AML-193 (cell line): Measurements from ENCODE around the gene RAMACL.
"Not testable (repeated sequence)": the region's sequence is repeated elsewhere in the genome, so short reads cannot be mapped to it uniquely, and the experiment has no call there.

Source experiments
- DNase-seq, 2 experiments: peaks; one replicate each; lab custom pipeline; 2025; lab: John Stamatoyannopoulos, UW

Gene RAMACL

DNA sequence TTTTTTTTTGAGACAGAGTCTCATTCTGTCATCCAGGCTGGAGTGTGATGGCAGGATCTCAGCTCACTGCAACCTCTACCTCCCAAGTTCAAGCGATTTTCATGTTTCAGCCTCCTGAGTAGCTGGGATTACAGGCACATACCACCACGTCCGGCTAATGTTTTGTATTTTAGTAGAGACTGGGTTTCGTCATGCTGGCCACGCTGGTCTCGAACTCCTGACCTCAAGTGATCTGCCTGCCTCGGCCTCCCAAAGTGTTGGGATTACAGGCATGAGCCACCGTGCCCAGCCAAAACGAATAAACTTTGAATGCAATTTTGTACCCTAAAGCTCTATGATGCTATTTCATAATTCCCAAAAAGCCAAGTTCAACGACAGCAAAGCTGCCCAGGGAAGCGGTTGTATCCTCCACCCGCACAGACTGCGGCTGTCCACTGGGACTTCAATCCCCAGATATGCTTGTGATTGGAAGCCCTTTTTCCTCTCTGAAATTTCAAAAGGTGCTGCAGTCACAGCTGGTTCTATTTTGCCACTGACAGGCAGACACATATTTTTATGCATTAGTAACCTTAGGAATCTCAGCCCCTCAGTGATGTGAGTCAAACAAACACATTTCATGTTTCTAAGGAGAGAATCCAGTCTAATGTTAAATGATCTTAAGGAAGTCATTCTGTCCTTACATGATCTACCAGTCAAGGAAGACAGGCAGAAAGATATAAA lies 8.7 kb upstream of the RAMACL start:
- no peak for DNase-seq

DNA sequence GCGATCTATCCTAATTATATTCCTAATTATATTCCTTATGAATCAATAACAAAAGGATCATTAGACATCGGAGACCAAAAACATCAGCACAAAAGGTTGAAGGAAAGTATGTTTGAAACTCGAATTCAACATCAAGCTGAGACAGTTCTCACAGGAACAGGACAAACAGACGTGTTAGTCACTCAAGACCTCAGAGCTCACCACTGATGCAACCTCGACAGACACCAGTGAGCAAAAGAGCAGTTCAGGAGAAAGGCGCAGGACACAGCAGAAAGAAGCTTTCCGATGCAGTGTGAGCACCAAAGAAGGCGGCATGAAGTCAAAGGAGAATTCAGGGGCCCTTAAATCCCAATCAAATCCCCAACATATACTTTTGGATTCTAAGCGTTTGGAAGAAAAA lies 6.3 kb upstream of the RAMACL start:
- DNase-seq: no peak

DNA sequence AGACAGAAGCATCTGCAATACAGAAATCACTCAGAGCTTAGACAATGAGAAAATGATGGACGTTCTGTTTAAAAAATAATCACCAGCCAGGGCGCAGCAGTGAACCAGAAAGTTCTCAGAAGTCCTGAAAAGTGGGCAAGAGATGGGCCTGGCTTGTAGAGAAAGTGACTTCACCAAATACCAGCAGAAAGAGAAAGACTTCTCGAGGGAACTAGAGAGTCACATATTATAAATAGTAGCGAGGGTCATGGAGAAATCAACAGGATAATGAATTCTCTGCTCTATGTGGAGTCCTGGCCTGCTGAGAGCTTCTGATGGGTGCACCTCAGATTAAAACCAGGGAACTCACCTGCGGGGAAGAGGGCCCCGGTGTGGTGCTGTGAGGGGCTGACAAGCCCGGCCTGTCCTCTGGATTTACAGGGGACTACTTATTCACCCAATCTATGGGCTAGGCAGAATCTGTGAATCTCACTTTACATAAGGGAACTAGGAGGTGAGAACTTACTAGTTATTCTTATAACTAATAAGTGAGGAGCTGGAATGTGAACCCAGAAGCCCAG lies 5.6 kb upstream of the RAMACL start:
- no peak for DNase-seq

DNA sequence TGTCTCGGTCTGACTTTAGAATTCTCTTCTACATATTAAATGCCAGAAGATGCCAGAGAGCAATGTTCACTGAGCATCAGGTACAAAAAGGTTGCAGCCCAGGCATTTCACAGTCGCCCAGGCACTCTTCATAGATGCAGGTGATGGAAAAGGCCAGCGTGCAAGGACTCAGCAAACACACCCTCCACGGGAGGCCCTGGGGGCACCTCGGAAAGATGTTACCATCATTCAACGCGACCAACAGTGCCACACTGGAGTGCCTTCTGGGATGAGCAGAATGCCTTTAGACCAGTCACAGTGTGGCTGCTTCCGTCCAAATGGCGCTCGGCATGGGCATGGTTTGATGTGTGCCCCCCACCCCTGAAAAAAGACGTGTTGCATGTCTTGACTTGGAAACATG lies 4.5 kb upstream of the RAMACL start:
- DNase-seq: no peak

DNA sequence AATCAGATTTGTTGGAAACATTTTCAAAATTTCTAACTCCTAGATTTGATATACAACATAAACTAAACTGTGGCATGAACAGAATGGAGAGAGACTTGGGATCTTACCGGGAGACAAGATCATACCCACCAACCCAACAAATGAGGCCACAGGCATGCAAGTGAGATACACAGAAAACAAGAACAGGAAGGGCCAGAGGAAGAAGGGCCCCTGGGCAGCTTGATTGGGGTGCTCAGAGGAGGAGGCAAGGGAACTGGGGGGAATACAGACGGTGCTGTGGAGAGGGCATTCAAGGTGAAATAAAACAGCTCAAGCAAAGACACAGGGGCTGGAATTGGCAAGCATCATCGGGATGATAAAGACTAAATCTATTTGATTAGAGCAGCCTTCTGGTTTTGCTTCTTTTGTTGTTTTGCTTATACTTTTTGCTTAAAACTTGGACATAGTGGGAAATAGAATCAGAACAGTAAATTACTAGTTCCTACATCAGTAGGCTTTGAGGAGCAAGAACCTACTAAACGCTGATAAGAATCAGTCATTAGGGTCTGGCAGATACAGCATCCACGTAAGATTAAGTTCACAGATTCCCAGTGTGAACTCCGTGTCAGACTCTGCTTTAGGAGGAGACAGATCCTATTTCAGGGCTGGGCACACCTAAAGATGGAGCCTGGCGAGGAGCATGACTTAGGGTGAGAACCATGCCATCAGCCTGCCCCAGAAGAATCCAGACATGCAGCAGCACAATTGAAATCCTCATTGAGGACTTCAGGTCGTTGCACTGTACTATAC lies 3.5 kb upstream of the RAMACL start:
- no peak for DNase-seq

DNA sequence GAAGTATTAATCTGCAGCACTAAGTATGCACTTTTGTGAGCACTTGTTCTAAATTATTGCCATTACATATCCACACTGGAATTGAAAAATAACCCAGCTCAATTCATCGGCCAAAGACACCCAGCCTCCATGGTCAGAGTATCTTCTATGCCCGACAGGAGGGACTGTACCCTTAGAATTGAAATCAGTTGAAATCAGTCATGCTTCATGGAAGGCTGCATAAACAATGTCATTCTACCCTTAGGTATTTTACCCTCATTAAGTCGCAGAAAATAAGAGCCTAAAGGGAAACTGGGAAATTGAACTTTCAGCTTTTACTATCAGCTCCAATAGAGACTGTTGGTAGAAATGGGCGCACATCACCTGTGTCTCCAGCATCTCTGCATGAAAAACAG lies 2.9 kb upstream of the RAMACL start:
- DNase-seq: no peak

- DNase-seq: peak; percentile 31 to 45
These were observed 2.3 kb upstream of the RAMACL start for GRCh38 chr6:166588691-166589336.

DNA sequence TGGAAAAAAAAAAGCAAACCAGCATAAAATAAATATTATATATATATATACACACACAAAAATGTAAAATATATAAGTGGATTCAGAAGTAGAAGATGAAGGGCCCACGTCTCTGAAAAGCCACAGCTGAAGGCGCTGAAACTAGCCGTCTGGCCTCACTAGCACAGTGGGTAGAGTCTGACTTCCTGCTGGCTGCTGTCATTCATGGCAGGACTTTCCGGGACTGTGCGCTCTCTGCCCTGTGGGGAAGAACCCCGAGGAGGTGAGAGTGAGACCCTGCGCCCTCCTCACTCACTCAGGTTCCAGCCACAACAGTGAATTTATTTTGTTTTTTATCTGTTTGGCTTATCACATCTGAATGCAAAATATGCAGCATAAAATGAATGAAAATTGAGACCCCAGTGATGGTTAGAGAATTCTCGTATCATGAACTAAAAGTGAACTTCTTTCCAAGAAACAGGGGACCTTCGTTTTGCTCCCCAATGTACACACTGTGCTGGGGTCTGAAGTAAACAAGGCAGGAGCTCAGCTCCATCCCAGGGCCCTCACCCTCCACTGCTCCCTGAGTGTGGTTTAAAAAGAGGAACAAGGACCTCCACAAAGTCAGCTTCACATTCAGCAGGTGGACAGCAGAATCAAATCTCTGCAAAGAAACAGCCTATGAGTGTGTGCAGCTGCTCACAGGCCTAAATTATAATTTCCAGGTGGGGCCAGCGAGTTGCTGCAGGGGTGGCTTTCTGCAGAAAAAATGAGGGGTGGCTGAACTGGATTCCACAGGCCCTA lies 1.3 kb upstream of the RAMACL start:
- DNase-seq: peak in 1 of 2 experiments; percentile 13

DNA sequence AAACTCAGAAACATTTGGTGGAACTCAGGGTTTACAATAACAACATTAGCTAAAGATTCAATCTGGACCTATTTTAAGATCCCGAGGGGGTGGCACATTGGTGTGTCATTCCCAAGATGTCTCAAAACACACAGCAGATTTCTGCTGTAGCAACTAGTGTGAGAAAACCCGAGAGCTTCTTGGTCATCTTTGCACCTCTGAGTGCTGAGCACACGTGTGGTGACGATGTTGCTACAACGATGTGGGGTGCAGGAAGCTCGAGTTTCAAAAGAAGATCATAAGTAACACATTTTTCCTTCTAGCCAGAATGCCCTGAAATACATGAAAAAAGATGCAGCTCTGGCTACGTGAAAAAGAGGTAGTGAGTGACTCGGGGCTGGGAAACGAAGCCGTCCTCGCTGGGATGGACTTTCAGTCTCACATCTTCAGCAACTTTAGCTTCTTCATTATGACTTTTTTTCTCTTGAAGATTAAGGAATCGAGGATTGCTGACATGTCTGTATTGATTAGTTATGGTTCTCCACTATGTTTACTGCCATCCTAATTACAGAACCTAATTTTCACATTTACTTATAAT lies 1.5 kb downstream of the RAMACL start:
- DNase-seq: no peak

GRCh38 chr6:166584155-166584554 lies 2.3 kb downstream of the RAMACL start:
- peak in 1 of 2 experiments; percentile 5 for DNase-seq

DNA sequence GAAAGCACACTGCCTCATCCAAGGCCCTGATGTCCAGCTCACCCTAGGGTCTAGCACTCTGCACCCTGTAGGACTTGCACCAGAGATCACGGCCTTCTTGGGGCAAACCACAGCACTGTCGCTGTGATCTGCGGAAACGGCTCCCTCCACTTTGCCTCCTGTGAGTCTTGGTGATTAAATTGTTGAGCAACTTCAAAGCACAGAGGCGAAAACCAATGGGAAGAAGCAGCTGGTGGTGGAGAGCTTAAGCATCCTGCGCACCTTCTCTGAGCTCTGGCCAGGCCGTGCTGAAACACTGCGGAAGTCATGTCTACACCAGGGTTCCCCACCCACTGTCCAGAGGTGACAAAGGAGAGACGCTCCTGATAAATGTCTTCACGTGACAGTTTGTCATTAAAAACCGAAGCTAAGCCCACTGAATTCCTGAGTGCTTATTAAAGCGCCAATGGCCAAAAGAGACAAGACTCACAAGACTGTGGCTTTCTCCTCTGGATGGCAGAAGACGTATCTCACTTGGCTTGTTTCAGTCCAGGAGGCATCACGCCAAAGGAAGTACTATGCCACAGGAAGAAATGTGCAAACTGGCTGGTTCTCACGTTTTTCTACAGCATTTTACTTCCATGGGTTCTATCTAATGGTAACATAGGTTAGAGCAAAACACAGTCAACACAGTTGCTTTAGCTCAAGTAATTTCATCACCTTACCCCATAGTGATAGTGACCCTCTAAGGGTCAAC lies 3.1 kb downstream of the RAMACL start:
- DNase-seq: no peak

DNA sequence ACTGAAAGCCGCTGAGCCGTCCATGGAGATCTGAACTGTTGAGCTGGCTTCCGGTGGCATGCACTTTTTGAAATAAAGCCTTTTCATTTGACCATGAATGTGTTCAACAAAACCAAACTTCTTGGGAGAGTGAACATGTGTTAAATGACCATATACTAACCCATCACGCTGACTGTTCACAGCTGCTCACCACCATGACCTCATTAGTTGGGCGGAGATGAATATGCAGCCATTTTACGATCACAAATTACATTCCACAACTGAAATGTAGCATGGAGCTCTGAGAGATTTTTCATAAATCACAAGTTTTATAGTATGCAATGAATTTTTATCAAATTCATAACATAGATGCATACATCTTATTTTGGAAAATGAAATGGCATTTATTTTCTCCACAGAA lies 4.2 kb downstream of the RAMACL start:
- DNase-seq: no peak

DNA sequence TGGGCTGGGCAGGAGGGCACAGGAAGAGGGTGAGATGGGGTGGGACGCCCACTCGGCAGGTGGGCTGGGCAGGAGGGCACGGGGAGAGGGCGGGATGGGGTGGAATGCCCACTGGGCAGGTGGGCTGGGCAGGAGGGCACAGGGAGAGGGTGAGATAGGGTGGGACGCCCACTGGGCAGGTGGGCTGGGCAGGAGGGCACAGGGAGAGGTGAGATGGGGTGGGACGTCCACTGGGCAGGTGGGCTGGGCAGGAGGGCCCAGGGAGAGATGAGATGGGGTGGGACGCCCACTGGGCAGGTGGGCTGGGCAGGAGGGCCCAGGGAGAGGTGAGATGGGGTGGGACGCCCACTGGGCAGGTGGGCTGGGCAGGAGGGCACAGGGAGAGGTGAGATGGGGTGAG lies 4.7 kb downstream of the RAMACL start:
- DNase-seq: not testable (repeated sequence)

GRCh38 chr6:166581091-166581511 lies 5.4 kb downstream of the RAMACL start:
- DNase-seq: no peak

DNA sequence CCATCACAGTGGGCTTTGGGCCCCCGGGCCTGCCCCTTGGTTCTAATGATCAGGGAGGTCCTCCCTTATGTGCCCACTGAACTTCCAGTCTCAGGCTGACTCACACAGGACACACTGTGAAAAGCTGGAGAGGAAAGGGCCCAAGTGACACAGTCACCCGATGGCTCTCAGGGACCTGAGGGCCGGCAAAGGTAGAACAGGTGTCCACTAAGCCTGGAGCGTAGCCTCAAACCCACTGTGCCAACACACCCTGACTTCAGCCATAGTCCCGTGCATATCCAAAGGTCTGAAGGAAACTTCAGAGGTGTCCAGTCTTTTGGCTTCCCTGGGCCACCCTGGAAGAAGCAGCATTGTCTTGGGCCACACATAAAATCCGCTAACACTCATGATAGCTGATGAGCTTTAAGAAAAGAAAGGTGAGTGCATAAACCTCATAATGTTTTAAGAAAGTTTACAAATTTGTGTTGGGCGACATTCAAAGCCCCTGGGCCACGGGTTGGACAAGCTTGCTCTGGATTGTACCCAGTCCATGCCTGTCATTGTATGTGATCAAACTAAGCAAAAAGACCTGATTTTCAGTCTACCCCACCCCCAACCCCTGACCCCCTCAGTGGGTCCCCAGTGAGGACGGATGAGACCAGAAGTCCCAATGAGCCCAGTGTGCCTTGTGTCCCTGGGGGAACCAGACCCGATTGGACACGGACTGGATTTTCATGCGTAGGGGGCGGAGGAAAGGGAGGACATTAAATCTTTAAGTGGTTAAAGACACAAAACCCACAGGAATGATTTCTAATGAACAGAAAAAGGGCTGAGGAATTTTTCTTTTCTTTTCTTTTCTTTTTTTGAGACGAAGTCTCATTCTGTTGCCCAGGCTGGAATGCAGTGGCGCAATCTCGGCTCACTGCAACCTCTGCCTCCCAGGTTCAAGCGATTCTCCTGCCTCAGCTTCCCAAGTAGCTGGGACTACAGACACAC lies 6.1 kb downstream of the RAMACL start:
- DNase-seq: no peak

- DNase-seq: no peak
These were observed 7.1 kb downstream of the RAMACL start for GRCh38 chr6:166579237-166579850.

DNA sequence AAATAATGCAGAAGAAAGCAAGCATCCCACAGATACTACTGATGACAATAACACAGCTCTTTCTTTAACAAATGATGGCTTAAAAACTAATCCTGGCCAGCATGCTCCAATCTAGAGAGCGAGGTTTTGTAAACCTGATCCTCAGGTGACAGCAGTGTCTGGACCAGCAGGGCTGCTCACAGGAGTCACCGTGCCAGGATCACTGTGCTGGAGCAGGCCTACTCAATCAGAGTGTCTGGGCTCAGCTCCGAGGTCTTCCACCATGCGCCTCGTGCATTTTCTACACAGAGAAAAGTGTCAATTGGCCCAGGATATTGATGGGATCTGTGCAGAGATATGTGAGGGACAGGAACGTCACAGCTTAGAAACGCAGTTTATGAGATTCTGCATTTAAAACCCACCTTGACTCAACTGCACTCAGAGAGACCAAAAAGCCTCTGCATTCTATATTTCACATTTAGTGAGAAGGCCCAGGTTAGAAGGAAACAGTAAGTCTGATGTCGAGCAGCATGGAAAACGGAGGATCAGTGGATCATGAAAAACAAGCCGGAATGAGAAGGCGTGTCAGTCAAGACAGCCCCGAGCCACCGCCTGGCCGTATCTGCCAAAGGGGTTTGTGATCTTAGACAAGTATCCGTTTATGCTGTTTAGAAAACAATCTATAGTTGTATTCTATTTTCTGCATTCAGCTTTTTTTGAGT lies 7.8 kb downstream of the RAMACL start:
- DNase-seq: no peak

- no peak for DNase-seq
These were observed 11.3 kb downstream of the RAMACL start for GRCh38 chr6:166575205-166575604.
